H1 (cell line): ENCODE measurements around the gene U2AF1L4. TPM values are rescaled to one million over a fixed set of nuclear protein-coding genes. Genes with fewer than 3 reads are reported as not detected.

ENCODE experiments used
- CTCF ChIA-PET: fragments of 300-600 bp; sonication (Branson Sonifier 250); formaldehyde crosslinking; loops from one replicate; lab custom pipeline; 2021; ENCODE audit not compliant: partially characterized antibody; lab: Charles Lee
- POLR2A ChIA-PET: fragments of 300-600 bp; sonication (Branson Sonifier 250); formaldehyde crosslinking; loops from one replicate; lab custom pipeline; 2021; ENCODE audit warnings: inconsistent platforms; ENCODE audit not compliant: partially characterized antibody; lab: Charles Lee
- DNase-seq, 2 experiments: peaks; one replicate each; pipeline versions ENCODE4 v3.0.0 to v3.0.0-alpha.2; 2010 to 2022; ENCODE audit warnings: low spot score in 2 of 2, low read depth in 1 of 2, mixed read lengths in 1 of 2
- FAIRE-seq: peaks from 2 replicates; lab custom pipeline; 2011; peaks lifted over from hg19 to GRCh38; lab: Jason Lieb, UNC
- H2AFZ ChIP-seq: 2 replicates; pipeline ENCODE4 v1.8.1; 2012; ENCODE audit warnings: low read length, inconsistent platforms
- H2AK5ac ChIP-seq: 2 replicates; pipeline ENCODE4 v1.6.1; 2013; ENCODE audit warnings: low read depth, low read length
- H2BK120ac ChIP-seq: replicated peaks from 2 replicates; pipeline ENCODE3; 2013; ENCODE audit warnings: low read depth, low read length, inconsistent platforms
- H2BK12ac ChIP-seq: 2 replicates; pipeline ENCODE4 v1.6.1; 2013; ENCODE audit warnings: low read depth, low read length
- H2BK15ac ChIP-seq: 2 replicates; pipeline ENCODE4 v1.6.1; 2013; ENCODE audit warnings: low read length
- H2BK20ac ChIP-seq: 2 replicates; pipeline ENCODE4 v1.6.1; 2013; ENCODE audit warnings: low read length
- H2BK5ac ChIP-seq: 2 replicates; pipeline ENCODE4 v1.6.1; 2013; ENCODE audit warnings: low read depth, low read length
- H3K14ac ChIP-seq: 2 replicates; pipeline ENCODE4 v1.6.1; 2013; ENCODE audit warnings: inconsistent platforms; ENCODE audit not compliant: insufficient read length
- H3K18ac ChIP-seq: 2 replicates; pipeline ENCODE4 v1.6.1; 2013; ENCODE audit warnings: low read length; ENCODE audit errors: extremely low read depth
- H3K23ac ChIP-seq: 2 replicates; pipeline ENCODE4 v1.6.1; 2013; ENCODE audit warnings: inconsistent platforms; ENCODE audit not compliant: insufficient read length
- H3K23me2 ChIP-seq: 2 replicates; pipeline ENCODE4 v1.6.1; 2013; ENCODE audit warnings: low read depth, low read length
- H3K27ac ChIP-seq: 2 replicates; pipeline ENCODE4 v1.6.1; 2011; ENCODE audit warnings: low read depth, low read length, inconsistent platforms
- H3K27me3 ChIP-seq, 4 experiments: replicated peaks in 1 of 4; 1 replicate in 1 of 4; 2 replicates in 3 of 4; pipeline versions ENCODE4 v1.6.1 to v1.8.1; 2011 to 2013; ENCODE audit warnings: low read length in 3 of 4, mild to moderate bottlenecking in 3 of 4, inconsistent platforms in 2 of 4, mixed read lengths in 2 of 4, moderate library complexity in 1 of 4; ENCODE audit not compliant: control insufficient read depth in 3 of 4, insufficient read depth in 3 of 4; ENCODE audit errors: extremely low read depth in 1 of 4
- H3K36me3 ChIP-seq, 4 experiments: 2 replicates each; pipeline versions ENCODE4 v1.6.1 to v1.8.1; 2011 to 2013; ENCODE audit warnings: mild to moderate bottlenecking in 4 of 4, low read length in 3 of 4, moderate library complexity in 2 of 4, control low read depth in 1 of 4, inconsistent platforms in 1 of 4; ENCODE audit not compliant: insufficient read depth in 4 of 4, control insufficient read depth in 2 of 4
- H3K4ac ChIP-seq: replicated peaks from 2 replicates; pipeline ENCODE3; 2013; ENCODE audit warnings: low read length, low read depth, mixed read lengths, inconsistent platforms; ENCODE audit not compliant: insufficient read length
- H3K4me1 ChIP-seq, 4 experiments: replicated peaks in 1 of 4; 1 replicate in 1 of 4; 2 replicates in 3 of 4; pipeline versions ENCODE4 v1.6.1 to v1.8.1; 2011 to 2013; ENCODE audit warnings: low read length in 3 of 4, inconsistent platforms in 2 of 4, mixed read lengths in 1 of 4; ENCODE audit not compliant: insufficient read depth in 4 of 4, control insufficient read depth in 3 of 4
- H3K4me2 ChIP-seq, 2 experiments: 2 replicates each; pipeline versions ENCODE4 v1.6.1 to v1.8.1; 2011 to 2013; ENCODE audit warnings: low read depth in 2 of 2, low read length in 2 of 2, control low read depth in 1 of 2, inconsistent platforms in 1 of 2, mild to moderate bottlenecking in 1 of 2; ENCODE audit not compliant: insufficient read depth in 1 of 2
- H3K4me3 ChIP-seq, 4 experiments: fragments of 200-600, 300-600 bp in 1 of 4; sonication (generic), shearing (Covaris generic), sonication (Bioruptor Twin) in 1 of 4; 2 replicates each; pipeline versions ENCODE4 v1.5.1 to v1.8.1; 2011 to 2016; ENCODE audit warnings: low read length in 4 of 4, low read depth in 3 of 4, control low read depth in 2 of 4, inconsistent platforms in 2 of 4, mild to moderate bottlenecking in 2 of 4, mixed read lengths in 1 of 4, moderate library complexity in 1 of 4; ENCODE audit not compliant: insufficient read depth in 2 of 4; ENCODE audit errors: extremely low read depth in 1 of 4
- H3K56ac ChIP-seq: replicated peaks from 2 replicates; pipeline ENCODE3; 2013; ENCODE audit warnings: low read depth, mild to moderate bottlenecking, mixed read lengths, low read length, inconsistent platforms; ENCODE audit not compliant: insufficient read length
- H3K79me1 ChIP-seq: 2 replicates; pipeline ENCODE4 v1.6.1; 2013; ENCODE audit warnings: low read depth, low read length, control low read depth
- H3K79me2 ChIP-seq, 2 experiments: 2 replicates each; pipeline versions ENCODE4 v1.6.1 to v1.8.1; 2012 to 2013; ENCODE audit warnings: low read length in 2 of 2, mild to moderate bottlenecking in 2 of 2, inconsistent platforms in 1 of 2; ENCODE audit not compliant: insufficient read depth in 2 of 2, control insufficient read depth in 1 of 2
- H3K9ac ChIP-seq, 4 experiments: replicated peaks in 1 of 4; 1 replicate in 1 of 4; 2 replicates in 3 of 4; pipeline versions ENCODE4 v1.6.1 to v1.8.1; 2011 to 2013; ENCODE audit warnings: low read depth in 3 of 4, low read length in 3 of 4, control low read depth in 2 of 4, mild to moderate bottlenecking in 2 of 4, moderate library complexity in 2 of 4, inconsistent platforms in 1 of 4; ENCODE audit errors: extremely low read depth in 1 of 4
- H3K9me3 ChIP-seq, 2 experiments: 2 replicates each; pipeline versions ENCODE4 v1.6.1 to v1.8.1; 2012 to 2013; ENCODE audit warnings: mild to moderate bottlenecking in 2 of 2, moderate library complexity in 2 of 2, control low read depth in 1 of 2, inconsistent platforms in 1 of 2, low read depth in 1 of 2, low read length in 1 of 2, mixed read lengths in 1 of 2; ENCODE audit not compliant: insufficient read depth in 2 of 2
- H4K20me1 ChIP-seq, 2 experiments: replicated peaks in 1 of 2; 2 replicates each; pipeline versions ENCODE3 to v1.8.1; 2011 to 2013; ENCODE audit warnings: inconsistent platforms in 2 of 2, low read length in 2 of 2, mild to moderate bottlenecking in 1 of 2; ENCODE audit not compliant: insufficient read depth in 2 of 2, control insufficient read depth in 1 of 2
- H4K5ac ChIP-seq: 2 replicates; pipeline ENCODE4 v1.6.1; 2013; ENCODE audit warnings: low read length, low read depth, mixed read lengths, inconsistent platforms; ENCODE audit not compliant: insufficient read length
- H4K8ac ChIP-seq: 2 replicates; pipeline ENCODE4 v1.8.0; 2013; ENCODE audit warnings: mild to moderate bottlenecking, moderate library complexity, low read length, inconsistent platforms; ENCODE audit not compliant: insufficient read depth; ENCODE audit errors: extremely low read depth
- H4K91ac ChIP-seq: replicated peaks from 2 replicates; pipeline ENCODE3; 2013; ENCODE audit warnings: low read length, mixed read lengths, inconsistent platforms; ENCODE audit not compliant: insufficient read length
- CHD2 ChIP-seq: IDR thresholded peaks from 2 replicates; pipeline ENCODE4 v1.6.1; 2012; ENCODE audit warnings: low read length, improper control_type of control experiment
- CTCF ChIP-seq, 3 experiments: IDR thresholded peaks; 1 replicate in 2 of 3; 2 replicates in 1 of 3; pipeline versions ENCODE4 v1.5.1 to v1.6.1; 2011; ENCODE audit warnings: low read length in 3 of 3, mild to moderate bottlenecking in 3 of 3, inconsistent platforms in 2 of 3, low read depth in 1 of 3, moderate library complexity in 1 of 3; ENCODE audit not compliant: insufficient read depth in 1 of 3; ENCODE audit errors: control extremely low read depth in 1 of 3
- NANOG ChIP-seq: IDR thresholded peaks from 2 replicates; pipeline ENCODE4 v1.6.1; 2011; ENCODE audit warnings: low read length, low read depth, mild to moderate bottlenecking, inconsistent platforms; ENCODE audit not compliant: insufficient read depth, poor library complexity, severe bottlenecking
- NRF1 ChIP-seq: IDR thresholded peaks from 2 replicates; pipeline ENCODE4 v1.6.1; 2011; ENCODE audit warnings: mild to moderate bottlenecking, low read depth, low read length, improper control_type of control experiment
- SAP30 ChIP-seq: fragments of 300-600 bp; sonication (generic); IDR thresholded peaks from 2 replicates; pipeline ENCODE4 v1.7.1; 2012; ENCODE audit warnings: low read length, moderate library complexity, mild to moderate bottlenecking, inconsistent platforms; ENCODE audit not compliant: insufficient read depth, insufficient replicate concordance
- SIRT6 ChIP-seq: IDR thresholded peaks from one replicate; pipeline ENCODE4 v1.7.1; 2012; ENCODE audit warnings: low read length, inconsistent platforms
- SP2 ChIP-seq: IDR thresholded peaks from 2 replicates; pipeline ENCODE4 v1.6.1; 2012; ENCODE audit warnings: mild to moderate bottlenecking, low read length, inconsistent platforms
- TAF1 ChIP-seq: IDR thresholded peaks from 2 replicates; pipeline ENCODE4 v1.6.1; 2011; ENCODE audit warnings: mild to moderate bottlenecking, low read depth, low read length
- TAF7 ChIP-seq: optimal IDR thresholded peaks from 2 replicates; pipeline ENCODE3; 2011; ENCODE audit warnings: low read depth, mild to moderate bottlenecking, inconsistent platforms, low read length, moderate library complexity, borderline replicate concordance
- WGBS, 2 experiments: shearing (Covaris generic) in 1 of 2; methylation state at CpG; one replicate each; pipeline versions ENCODE4 v1.1.6 to v1.1.7; 2013 to 2015; ENCODE audit warnings: low lambda C conversion rate in 2 of 2, mixed read lengths in 2 of 2, inconsistent platforms in 1 of 2, low coverage in 1 of 2, missing lambda C conversion rate in 1 of 2; ENCODE audit not compliant: insufficient replicate concordance in 2 of 2, insufficient coverage in 1 of 2, insufficient read length in 1 of 2; ENCODE audit errors: extremely low coverage in 1 of 2, missing lambda C conversion rate in 1 of 2; 5-methylcytosine and 5-hydroxymethylcytosine counted together
- polyA plus RNA-seq, 7 experiments: library from polyadenylated mRNA; depleted of rRNA in 3 of 7; stranded (reverse) in 5 of 7; unstranded in 2 of 7; fragments of >200 nt in 5 of 7; fragments of 200-250 nt in 2 of 7; gene quantifications; 1 replicate in 5 of 7; 2 replicates in 1 of 7; 4 replicates in 1 of 7; pipeline versions ENCODE4 v1.2.1 to v1.2.3, GENCODE V29; 2011 to 2013; ENCODE audit warnings: missing spikeins in 2 of 7, mixed read lengths in 2 of 7
- total RNA-seq: library from RNA; stranded (reverse); fragmentation: NEBNext Ultra II Directional; extraction: Animal tissue kit (Norgen Biotek cat#: 25700); gene quantifications from 2 replicates; pipeline ENCODE4 v1.2.1, GENCODE V29; 2021

The U2AF1L4 gene
- total and polyA plus RNA-seq, 2 of the 8 experiments (the other 6 are each of a cell fraction or from before 2014, with no cell fraction given) = 15.1 to 32.7 TPM

- Histone ChIP-seq H2BK5ac (no peak overlapping the region), H3K27me3 (no peaks in the 10 kb centered on the region), H2AFZ (no peak overlapping the region), H3K14ac (no peak overlapping the region), H2BK120ac (no peak overlapping the region), H4K8ac (peak overlapping the region; percentile 29), H4K5ac (no peak overlapping the region), H3K4me3 (peak overlapping the region in 2 of 4 experiments; percentile 70 to 89; a peak in 3 of 8 replicates), H3K9me3 (no peaks in the 10 kb centered on the region), H4K91ac (no peak overlapping the region), H3K56ac (no peak overlapping the region), H3K4ac (no peak overlapping the region), H3K79me2 (peaks cover 0 to 20% of the 10 kb centered on the region in 2 experiments; a peak in 3 of 4 replicates), H2BK15ac (no peak overlapping the region), H4K20me1 (peaks cover 7 to 11% of the 10 kb centered on the region in 2 experiments), H2BK12ac (no peak overlapping the region), H3K23ac (no peak overlapping the region), H2AK5ac (no peak overlapping the region), H3K4me1 (peaks cover 0 to 21% (median 14%) of the 10 kb centered on the region in 4 experiments; a peak in 6 of 7 replicates), H2BK20ac (no peak overlapping the region), H3K27ac (no peak overlapping the region), H3K18ac (no peak overlapping the region), H3K36me3 (peaks cover 14 to 37% (median 22%) of the 10 kb centered on the region in 4 experiments), H3K79me1 (peaks cover 8% of the 10 kb centered on the region), H3K9ac (no peak overlapping the region), H3K4me2 (peak overlapping the region; percentile 80 to 97), H3K23me2 (peaks cover 13% of the 10 kb centered on the region)
- DNase-seq (no peak), FAIRE-seq (no peak)
- CTCF ChIA-PET = interaction anchor here (0.7 to 11.8 kb wide), 6 partner anchors 19 to 253 kb away, joined by 3 to 80 read pairs (median 4); partner anchors contain the start of gene IGFLR1
- POLR2A ChIA-PET = interaction anchor here (1.0 to 5.0 kb wide), 6 partner anchors 8 to 29 kb away, joined by 3 to 54 read pairs (median 3); partner anchors contain the start of genes LIN37, PSENEN and U2AF1L4
- WGBS, 2 experiments = 91% methylated on average over 29 of the region's 32 CpGs; no CpG with 5 or more reads in 1 of the 2 experiments
- no peak for TF ChIP-seq NANOG
- no peak for TF ChIP-seq CHD2
- TF ChIP-seq CTCF (IDR thresholded peaks at IDR 0.05; ENCODE audit: control extremely low read depth in 1 of 3, insufficient read depth in 1 of 3, low read depth in 1 of 3, low read length in 3 of 3) = no peak
- TF ChIP-seq TAF7 = no peak
- TF ChIP-seq TAF1 = no peak
- TF ChIP-seq NRF1 = no peak
- no peak for TF ChIP-seq SAP30
- no peak for TF ChIP-seq SP2
- TF ChIP-seq SIRT6 = no peak
Measured at GRCh38 chr19:35719402-35720162, 25.6 kb downstream of the U2AF1L4 start.
